ENCODE results near the gene HAPLN2. TPM values are rescaled to one million over a fixed set of nuclear protein-coding genes. Genes with fewer than 3 reads are reported as not detected.

The HAPLN2 gene
- total RNA-seq, 1 donor from 2014 or later: 0.76 TPM

- H3K27ac Mint-ChIP-seq: no peak overlapping the region
- no peak for TF ChIP-seq CTCF (IDR thresholded peaks at IDR 0.05; ENCODE audit: unreplicated experiment)
- no peaks in the 10 kb centered on the region for H3K4me1 Mint-ChIP-seq
- DNase-seq (ENCODE audit: low spot score in 2 of 2, unreplicated experiment in 2 of 2): no peak
- no peak overlapping the region for H3K4me3 Mint-ChIP-seq
- H3K27me3 Mint-ChIP-seq (ENCODE audit: low read depth): peaks cover 86% of the 10 kb centered on the region
- no peaks in the 10 kb centered on the region for H3K9me3 Mint-ChIP-seq
- no peaks in the 10 kb centered on the region for H3K36me3 Mint-ChIP-seq
Measured at GRCh38 chr1:156632355-156632754, 13.1 kb downstream of the HAPLN2 start.

GRCh38 chr1:156638189-156638985 lies 19.2 kb downstream of the HAPLN2 start:
- Mint-ChIP-seq H3K4me3 (no peak overlapping the region), H3K4me1 (peaks cover 18% of the 10 kb centered on the region), H3K36me3 (no peaks in the 10 kb centered on the region), H3K27ac (no peak overlapping the region), H3K27me3 (ENCODE audit: low read depth) (peaks cover 89% of the 10 kb centered on the region), H3K9me3 (no peaks in the 10 kb centered on the region)
- no peak for TF ChIP-seq CTCF (IDR thresholded peaks at IDR 0.05; ENCODE audit: unreplicated experiment)
- no peak for DNase-seq (ENCODE audit: low spot score in 2 of 2, unreplicated experiment in 2 of 2)

GRCh38 chr1:156639601-156640101 lies 20.4 kb downstream of the HAPLN2 start:
- peaks cover 18% of the 10 kb centered on the region for H3K4me1 Mint-ChIP-seq
- H3K27ac Mint-ChIP-seq: no peak overlapping the region
- no peaks in the 10 kb centered on the region for H3K36me3 Mint-ChIP-seq
- no peak overlapping the region for H3K4me3 Mint-ChIP-seq
- peaks cover 92% of the 10 kb centered on the region for H3K27me3 Mint-ChIP-seq (ENCODE audit: low read depth)
- no peak for DNase-seq (ENCODE audit: low spot score in 2 of 2, unreplicated experiment in 2 of 2)
- H3K9me3 Mint-ChIP-seq: no peaks in the 10 kb centered on the region
- no peak for TF ChIP-seq CTCF (IDR thresholded peaks at IDR 0.05; ENCODE audit: unreplicated experiment)

GRCh38 chr1:156640842-156641706 lies 21.9 kb downstream of the HAPLN2 start:
- peak overlapping the region; percentile 57 for H3K4me3 Mint-ChIP-seq
- H3K9me3 Mint-ChIP-seq: no peaks in the 10 kb centered on the region
- TF ChIP-seq CTCF (IDR thresholded peaks at IDR 0.05; ENCODE audit: unreplicated experiment): no peak
- H3K27ac Mint-ChIP-seq: no peak overlapping the region
- no peak for DNase-seq (ENCODE audit: low spot score in 2 of 2, unreplicated experiment in 2 of 2)
- peaks cover 93% of the 10 kb centered on the region for H3K27me3 Mint-ChIP-seq (ENCODE audit: low read depth)
- no peaks in the 10 kb centered on the region for H3K36me3 Mint-ChIP-seq
- H3K4me1 Mint-ChIP-seq: peaks cover 18% of the 10 kb centered on the region

- Mint-ChIP-seq H3K27ac (no peak within 1 kb of the TSS), H3K4me3 (peak within 1 kb of the TSS; percentile 65), H3K36me3 (no peaks in the 10 kb centered on the region), H3K27me3 (ENCODE audit: low read depth) (peaks cover 90% of the 10 kb centered on the region), H3K4me1 (peaks cover 18% of the 10 kb centered on the region), H3K9me3 (no peaks in the 10 kb centered on the region)
- no peak for DNase-seq (ENCODE audit: low spot score in 2 of 2, unreplicated experiment in 2 of 2)
- no peak for TF ChIP-seq CTCF (IDR thresholded peaks at IDR 0.05; ENCODE audit: unreplicated experiment)
Measured at GRCh38 chr1:156641761-156642264, 22.6 kb downstream of the HAPLN2 start, which contains the start of gene BCAN. Gene BCAN (plus strand): TSS chr1:156642117. CDS start chr1:156646055, 3,938 bp downstream.

Data from mesothelial cell of epicardium (in vitro differentiated cells).